Dendritic cell treated with granulocyte-macrophage colony-stimulating factor and Interleukin-4, amounts not matched to agents 40 ng/mL and 50 ng/mL, for 4 days (primary cell): ENCODE data around the gene CENPV.

Experiments
- H3K27ac Mint-ChIP-seq: one replicate; pipeline ENCODE4 v1.8.0; 2022; ENCODE audit warnings: mild to moderate bottlenecking, mixed read lengths
- H3K27me3 Mint-ChIP-seq: one replicate; pipeline ENCODE4 v1.8.0; 2022; ENCODE audit warnings: mild to moderate bottlenecking, mixed read lengths
- H3K36me3 Mint-ChIP-seq: one replicate; pipeline ENCODE4 v1.8.0; 2022; ENCODE audit warnings: low read depth, mixed read lengths
- H3K4me1 Mint-ChIP-seq: one replicate; pipeline ENCODE4 v1.8.0; 2022; ENCODE audit warnings: low read depth, mixed read lengths
- H3K4me3 Mint-ChIP-seq: one replicate; pipeline ENCODE4 v1.8.0; 2022; ENCODE audit warnings: mild to moderate bottlenecking, moderate library complexity, mixed read lengths
- H3K9me3 Mint-ChIP-seq: one replicate; pipeline ENCODE4 v1.8.0; 2022; ENCODE audit warnings: mixed read lengths
- intact Hi-C: fragments of 100-400 bp; cut with micrococcal nuclease; formaldehyde crosslinking; loops from one replicate; pipeline ENCODE4 v1.15.0; 2022

CENPV gene

GRCh38 chr17:16346721-16347271 lies 6.5 kb downstream of the CENPV start:
- intact Hi-C loops = no loop called here
- Mint-ChIP-seq H3K27me3 (peaks cover 10% of the 10 kb centered on the region), H3K36me3 (peaks cover 16% of the 10 kb centered on the region), H3K4me3 (no peak overlapping the region), H3K9me3 (no peaks in the 10 kb centered on the region), H3K4me1 (peaks cover 2% of the 10 kb centered on the region), H3K27ac (no peak overlapping the region)

GRCh38 chr17:16345565-16345964 lies 7.7 kb downstream of the CENPV start:
- Mint-ChIP-seq H3K27me3 (no peaks in the 10 kb centered on the region), H3K27ac (no peak overlapping the region), H3K9me3 (no peaks in the 10 kb centered on the region), H3K4me1 (no peaks in the 10 kb centered on the region), H3K4me3 (no peak overlapping the region), H3K36me3 (peaks cover 16% of the 10 kb centered on the region)
- intact Hi-C loops = no loop called here

GRCh38 chr17:16343569-16343968 lies 9.7 kb downstream of the CENPV start:
- Mint-ChIP-seq H3K36me3 (peaks cover 16% of the 10 kb centered on the region), H3K4me1 (no peaks in the 10 kb centered on the region)
- intact Hi-C loops = no loop called here

GRCh38 chr17:16342979-16343378 lies 10.3 kb downstream of the CENPV start:
- H3K4me3 Mint-ChIP-seq = no peak overlapping the region

More at GRCh38 chr17:16343569-16343968, 9.7 kb downstream of the CENPV start:
- Mint-ChIP-seq H3K27me3 (no peaks in the 10 kb centered on the region), H3K9me3 (no peaks in the 10 kb centered on the region), H3K4me3 (no peak overlapping the region), H3K27ac (no peak overlapping the region)

GRCh38 chr17:16339959-16340358 lies 13.3 kb downstream of the CENPV start:
- no peaks in the 10 kb centered on the region for H3K27me3 Mint-ChIP-seq
- H3K36me3 Mint-ChIP-seq = peaks cover 16% of the 10 kb centered on the region
- intact Hi-C loops = no loop called here
- no peaks in the 10 kb centered on the region for H3K9me3 Mint-ChIP-seq
- no peaks in the 10 kb centered on the region for H3K4me1 Mint-ChIP-seq
- no peak overlapping the region for H3K27ac Mint-ChIP-seq
- no peak overlapping the region for H3K4me3 Mint-ChIP-seq

More at GRCh38 chr17:16342979-16343378, 10.3 kb downstream of the CENPV start:
- Mint-ChIP-seq H3K27ac (no peak overlapping the region), H3K36me3 (peaks cover 16% of the 10 kb centered on the region), H3K4me1 (no peaks in the 10 kb centered on the region), H3K9me3 (no peaks in the 10 kb centered on the region), H3K27me3 (no peaks in the 10 kb centered on the region)
- intact Hi-C loops = no loop called here

GRCh38 chr17:16339402-16339801 lies 13.9 kb downstream of the CENPV start:
- Mint-ChIP-seq H3K4me1 (no peaks in the 10 kb centered on the region), H3K27ac (no peak overlapping the region), H3K36me3 (peaks cover 16% of the 10 kb centered on the region), H3K9me3 (no peaks in the 10 kb centered on the region), H3K27me3 (no peaks in the 10 kb centered on the region), H3K4me3 (no peak overlapping the region)
- intact Hi-C loops = no loop called here

- no peaks in the 10 kb centered on the region for H3K9me3 Mint-ChIP-seq
- no peak overlapping the region for H3K27ac Mint-ChIP-seq
- intact Hi-C loops = no loop called here
- H3K36me3 Mint-ChIP-seq = peaks cover 8% of the 10 kb centered on the region
- no peaks in the 10 kb centered on the region for H3K27me3 Mint-ChIP-seq
- no peaks in the 10 kb centered on the region for H3K4me1 Mint-ChIP-seq
- no peak overlapping the region for H3K4me3 Mint-ChIP-seq
Observed at GRCh38 chr17:16338391-16338790, 14.9 kb downstream of the CENPV start.

GRCh38 chr17:16329519-16330271 lies 23.6 kb downstream of the CENPV start:
- intact Hi-C loops = no loop called here
- Mint-ChIP-seq H3K4me3 (no peak overlapping the region), H3K4me1 (peaks cover 5% of the 10 kb centered on the region), H3K27ac (no peak overlapping the region), H3K36me3 (peaks cover 12% of the 10 kb centered on the region), H3K9me3 (no peaks in the 10 kb centered on the region), H3K27me3 (no peaks in the 10 kb centered on the region)

- intact Hi-C loops = no loop called here
- Mint-ChIP-seq H3K4me3 (no peak overlapping the region), H3K27ac (no peak overlapping the region), H3K9me3 (no peaks in the 10 kb centered on the region), H3K4me1 (peaks cover 5% of the 10 kb centered on the region), H3K27me3 (no peaks in the 10 kb centered on the region), H3K36me3 (peaks cover 12% of the 10 kb centered on the region)
Observed at GRCh38 chr17:16328997-16329396, 24.3 kb downstream of the CENPV start.

- H3K4me1 Mint-ChIP-seq = peaks cover 5% of the 10 kb centered on the region
Observed at GRCh38 chr17:16327018-16327417, 26.3 kb downstream of the CENPV start.

GRCh38 chr17:16325964-16326363 lies 27.3 kb downstream of the CENPV start:
- peaks cover 5% of the 10 kb centered on the region for H3K4me1 Mint-ChIP-seq
- H3K9me3 Mint-ChIP-seq = no peaks in the 10 kb centered on the region
- H3K36me3 Mint-ChIP-seq = peaks cover 12% of the 10 kb centered on the region
- no peak overlapping the region for H3K4me3 Mint-ChIP-seq
- intact Hi-C loops = no loop called here
- H3K27me3 Mint-ChIP-seq = no peaks in the 10 kb centered on the region
- H3K27ac Mint-ChIP-seq = no peak overlapping the region

More at GRCh38 chr17:16327018-16327417, 26.3 kb downstream of the CENPV start:
- intact Hi-C loops = no loop called here
- Mint-ChIP-seq H3K4me3 (no peak overlapping the region), H3K36me3 (peaks cover 12% of the 10 kb centered on the region), H3K27ac (no peak overlapping the region), H3K27me3 (no peaks in the 10 kb centered on the region), H3K9me3 (no peaks in the 10 kb centered on the region)

GRCh38 chr17:16322636-16323035 lies 30.6 kb downstream of the CENPV start:
- Mint-ChIP-seq H3K9me3 (no peaks in the 10 kb centered on the region), H3K36me3 (peaks cover 12% of the 10 kb centered on the region), H3K27me3 (no peaks in the 10 kb centered on the region), H3K4me1 (no peaks in the 10 kb centered on the region), H3K4me3 (no peak overlapping the region), H3K27ac (no peak overlapping the region)
- intact Hi-C loops = no loop called here

- Mint-ChIP-seq H3K36me3 (no peaks in the 10 kb centered on the region), H3K4me1 (no peaks in the 10 kb centered on the region), H3K9me3 (no peaks in the 10 kb centered on the region), H3K27me3 (no peaks in the 10 kb centered on the region), H3K27ac (no peak overlapping the region), H3K4me3 (no peak overlapping the region)
- intact Hi-C loops = no loop called here
Observed at GRCh38 chr17:16319969-16320368, 33.3 kb downstream of the CENPV start.

GRCh38 chr17:16314859-16315258 lies 38.4 kb downstream of the CENPV start:
- H3K9me3 Mint-ChIP-seq = no peaks in the 10 kb centered on the region
- H3K36me3 Mint-ChIP-seq = peaks cover 7% of the 10 kb centered on the region
- no peaks in the 10 kb centered on the region for H3K27me3 Mint-ChIP-seq
- H3K4me1 Mint-ChIP-seq = no peaks in the 10 kb centered on the region
- no peak overlapping the region for H3K27ac Mint-ChIP-seq
- intact Hi-C loops = no loop called here
- H3K4me3 Mint-ChIP-seq = no peak overlapping the region

- H3K36me3 Mint-ChIP-seq = peaks cover 7% of the 10 kb centered on the region
- H3K4me1 Mint-ChIP-seq = no peaks in the 10 kb centered on the region
- no peaks in the 10 kb centered on the region for H3K27me3 Mint-ChIP-seq
- intact Hi-C loops = no loop called here
- H3K4me3 Mint-ChIP-seq = no peak overlapping the region
- H3K9me3 Mint-ChIP-seq = no peaks in the 10 kb centered on the region
- no peak overlapping the region for H3K27ac Mint-ChIP-seq
Observed at GRCh38 chr17:16314189-16314588, 39.1 kb downstream of the CENPV start.
